ENCODE data around the gene RNF38. TPM values are rescaled to one million over a fixed set of nuclear protein-coding genes. Genes with fewer than 3 reads are reported as not detected.

Gene RNF38
- total RNA-seq, 1 donor from 2014 or later: 30.2 TPM

- no peak for DNase-seq (ENCODE audit: extremely low spot score, unreplicated experiment)
- H3K27ac Mint-ChIP-seq (ENCODE audit: unreplicated experiment): no peak overlapping the region
- no peaks in the 10 kb centered on the region for H3K9me3 Mint-ChIP-seq (ENCODE audit: unreplicated experiment)
- no peak for TF ChIP-seq CTCF (IDR thresholded peaks at IDR 0.05)
- no peaks in the 10 kb centered on the region for H3K27me3 Mint-ChIP-seq (ENCODE audit: unreplicated experiment)
- H3K36me3 Mint-ChIP-seq (ENCODE audit: unreplicated experiment): peaks cover 73% of the 10 kb centered on the region
- H3K4me1 Mint-ChIP-seq (ENCODE audit: unreplicated experiment): peaks cover 8% of the 10 kb centered on the region
- H3K4me3 Mint-ChIP-seq (ENCODE audit: unreplicated experiment): no peak overlapping the region
Measured at GRCh38 chr9:36346569-36346968, 53.5 kb downstream of the RNF38 start.

DNA sequence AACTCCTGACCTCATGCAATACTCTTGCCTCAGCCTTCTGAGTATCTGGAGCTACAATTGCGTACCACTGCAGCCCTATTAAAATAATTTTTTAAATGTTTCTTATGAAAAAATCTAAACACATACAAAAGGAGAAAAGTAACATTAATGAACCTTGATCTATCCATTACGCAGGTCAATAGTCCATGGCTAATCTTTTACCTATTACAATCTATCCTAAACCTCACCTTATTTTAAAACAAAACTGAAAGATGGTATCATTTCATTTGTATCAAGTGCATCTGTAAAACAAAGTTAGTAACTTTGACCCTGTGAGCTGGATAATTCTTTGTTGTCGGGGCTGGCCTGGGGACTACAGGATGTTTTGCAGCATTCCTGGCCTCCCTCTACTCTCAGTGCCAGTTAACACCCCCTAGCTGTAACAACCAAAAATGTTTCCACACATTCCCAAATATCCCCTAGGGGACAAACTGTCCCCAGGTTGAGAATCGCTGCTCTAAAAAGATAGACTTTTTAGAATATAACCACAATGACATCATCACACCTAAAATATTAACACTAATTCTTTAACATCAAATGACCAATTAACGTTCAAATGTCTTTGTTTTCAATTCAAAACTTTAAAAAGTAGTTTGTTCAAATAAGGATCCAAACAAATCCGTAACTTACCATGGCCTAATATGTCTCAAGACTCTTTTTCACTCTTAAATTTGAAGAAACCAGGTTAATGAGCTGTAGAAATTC is 54.8 kb downstream of the RNF38 start:
- Mint-ChIP-seq H3K36me3 (ENCODE audit: unreplicated experiment) (peaks cover 70% of the 10 kb centered on the region), H3K27me3 (ENCODE audit: unreplicated experiment) (no peaks in the 10 kb centered on the region), H3K4me1 (ENCODE audit: unreplicated experiment) (peaks cover 8% of the 10 kb centered on the region), H3K4me3 (ENCODE audit: unreplicated experiment) (no peak overlapping the region), H3K27ac (ENCODE audit: unreplicated experiment) (no peak overlapping the region), H3K9me3 (ENCODE audit: unreplicated experiment) (no peaks in the 10 kb centered on the region)
- TF ChIP-seq CTCF (IDR thresholded peaks at IDR 0.05): peak; percentile 24
- no peak for DNase-seq (ENCODE audit: extremely low spot score, unreplicated experiment)

DNA sequence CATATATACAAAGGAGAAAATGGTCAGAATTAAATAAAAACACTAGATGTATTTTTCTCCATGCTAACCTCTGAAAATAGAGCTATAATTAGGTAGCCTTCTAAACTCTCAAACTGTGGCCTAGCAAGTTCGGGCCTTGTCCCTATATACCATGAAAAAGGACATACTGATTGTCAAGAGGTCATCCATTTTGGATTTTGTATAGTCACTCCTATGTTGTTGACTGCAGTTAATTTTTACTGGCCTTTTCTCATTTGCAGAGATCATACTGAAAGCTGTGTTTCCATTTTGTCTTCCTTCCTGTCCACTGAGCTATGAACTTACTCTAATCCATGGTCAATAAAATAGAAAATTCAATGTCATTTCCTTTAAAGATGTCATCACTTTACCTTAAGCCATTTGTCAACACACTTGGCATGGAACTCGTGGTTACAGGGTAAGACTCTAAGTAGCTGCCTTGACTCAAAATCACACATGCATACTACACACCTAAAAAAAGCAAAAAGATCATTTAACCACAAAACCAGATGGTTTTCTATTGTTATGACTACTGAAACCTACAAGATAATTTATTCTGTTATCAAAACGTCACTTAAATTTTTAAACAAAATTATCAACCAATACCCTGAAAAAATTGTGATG is 58.0 kb downstream of the RNF38 start:
- H3K9me3 Mint-ChIP-seq (ENCODE audit: unreplicated experiment): no peaks in the 10 kb centered on the region
- peaks cover 8% of the 10 kb centered on the region for H3K4me1 Mint-ChIP-seq (ENCODE audit: unreplicated experiment)
- H3K27me3 Mint-ChIP-seq (ENCODE audit: unreplicated experiment): no peaks in the 10 kb centered on the region
- no peak for DNase-seq (ENCODE audit: extremely low spot score, unreplicated experiment)
- H3K36me3 Mint-ChIP-seq (ENCODE audit: unreplicated experiment): peaks cover 58% of the 10 kb centered on the region
- H3K27ac Mint-ChIP-seq (ENCODE audit: unreplicated experiment): no peak overlapping the region
- no peak for TF ChIP-seq CTCF (IDR thresholded peaks at IDR 0.05)
- no peak overlapping the region for H3K4me3 Mint-ChIP-seq (ENCODE audit: unreplicated experiment)

DNA sequence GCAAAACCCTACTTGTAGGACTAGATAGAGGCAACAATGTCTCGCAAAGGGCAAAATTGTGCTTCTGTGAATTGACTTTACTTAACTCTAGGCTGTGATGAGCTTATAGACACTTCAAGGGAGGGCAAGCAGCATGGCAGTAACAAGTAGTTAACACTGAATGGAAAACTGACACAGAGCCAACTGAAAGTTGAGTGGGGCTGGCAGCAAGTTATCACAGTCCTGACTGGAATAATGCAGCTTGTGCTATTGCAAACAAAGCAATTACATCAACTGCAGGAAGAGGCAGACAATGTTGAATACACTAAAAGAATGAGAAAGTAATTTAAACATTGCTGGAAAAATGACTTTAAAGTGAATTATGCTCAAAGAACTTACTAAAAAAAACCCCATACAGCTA is 62.2 kb downstream of the RNF38 start:
- Mint-ChIP-seq H3K9me3 (ENCODE audit: unreplicated experiment) (no peaks in the 10 kb centered on the region), H3K27ac (ENCODE audit: unreplicated experiment) (no peak overlapping the region), H3K36me3 (ENCODE audit: unreplicated experiment) (peaks cover 42% of the 10 kb centered on the region), H3K4me1 (ENCODE audit: unreplicated experiment) (no peaks in the 10 kb centered on the region), H3K27me3 (ENCODE audit: unreplicated experiment) (no peaks in the 10 kb centered on the region), H3K4me3 (ENCODE audit: unreplicated experiment) (no peak overlapping the region)
- TF ChIP-seq CTCF (IDR thresholded peaks at IDR 0.05): no peak
- DNase-seq (ENCODE audit: extremely low spot score, unreplicated experiment): no peak

GRCh38 chr9:36337002-36337401 is 63.1 kb downstream of the RNF38 start:
- Mint-ChIP-seq H3K9me3 (ENCODE audit: unreplicated experiment) (no peaks in the 10 kb centered on the region), H3K27me3 (ENCODE audit: unreplicated experiment) (no peaks in the 10 kb centered on the region), H3K27ac (ENCODE audit: unreplicated experiment) (no peak overlapping the region), H3K4me3 (ENCODE audit: unreplicated experiment) (no peak overlapping the region), H3K36me3 (ENCODE audit: unreplicated experiment) (peaks cover 39% of the 10 kb centered on the region), H3K4me1 (ENCODE audit: unreplicated experiment) (no peaks in the 10 kb centered on the region)
- no peak for DNase-seq (ENCODE audit: extremely low spot score, unreplicated experiment)
- TF ChIP-seq CTCF (IDR thresholded peaks at IDR 0.05): no peak

Measured in osteocyte (in vitro differentiated cells).